Neural cell (in vitro differentiated cells): ENCODE results near the gene PLD2.

Experiments used
- EZH2 ChIP-seq: fragments of 200-600, 300-800 bp; shearing (Covaris generic), sonication (generic); IDR thresholded peaks from 2 replicates; pipeline ENCODE4 v1.6.1; 2014; ENCODE audit warnings: antibody characterized with exemption, low read length, borderline replicate concordance, mild to moderate bottlenecking; ENCODE audit not compliant: insufficient read depth, poor library complexity, severe bottlenecking
- POLR2AphosphoS5 ChIP-seq: IDR thresholded peaks from 2 replicates; pipeline ENCODE4 v1.6.1; 2012
- TAF1 ChIP-seq: IDR thresholded peaks from 2 replicates; pipeline ENCODE4 v1.6.1; 2012; ENCODE audit warnings: low read depth
- TF ChIP-seq, protein P1 (sequence below): fragments of 450-650 bp; IDR thresholded peaks from 2 replicates; pipeline ENCODE4 v1.5.1; 2014; ENCODE audit warnings: antibody characterized with exemption, mild to moderate bottlenecking, moderate library complexity; ENCODE audit not compliant: poor library complexity, severe bottlenecking

DNA sequence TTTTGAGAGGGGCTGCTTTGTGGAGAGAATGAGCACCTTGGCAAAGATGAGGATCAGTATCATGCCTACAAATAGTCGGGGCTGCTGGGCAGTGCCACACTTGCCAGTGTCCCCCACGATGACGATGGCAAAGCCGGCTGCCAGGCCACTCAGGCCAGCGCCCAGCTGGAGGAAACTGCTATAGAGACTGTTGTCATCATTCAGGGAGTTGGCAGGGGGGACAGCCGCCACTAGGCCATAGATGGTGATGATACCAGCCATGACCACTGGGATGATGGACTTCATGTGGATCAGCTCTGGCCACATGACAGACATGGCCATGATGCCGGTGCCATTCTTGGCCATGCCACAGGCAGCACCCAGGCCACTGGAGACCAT lies 50.0 kb downstream of the PLD2 start:
- no peak for TF ChIP-seq EZH2
- TF ChIP-seq, protein P1, sequence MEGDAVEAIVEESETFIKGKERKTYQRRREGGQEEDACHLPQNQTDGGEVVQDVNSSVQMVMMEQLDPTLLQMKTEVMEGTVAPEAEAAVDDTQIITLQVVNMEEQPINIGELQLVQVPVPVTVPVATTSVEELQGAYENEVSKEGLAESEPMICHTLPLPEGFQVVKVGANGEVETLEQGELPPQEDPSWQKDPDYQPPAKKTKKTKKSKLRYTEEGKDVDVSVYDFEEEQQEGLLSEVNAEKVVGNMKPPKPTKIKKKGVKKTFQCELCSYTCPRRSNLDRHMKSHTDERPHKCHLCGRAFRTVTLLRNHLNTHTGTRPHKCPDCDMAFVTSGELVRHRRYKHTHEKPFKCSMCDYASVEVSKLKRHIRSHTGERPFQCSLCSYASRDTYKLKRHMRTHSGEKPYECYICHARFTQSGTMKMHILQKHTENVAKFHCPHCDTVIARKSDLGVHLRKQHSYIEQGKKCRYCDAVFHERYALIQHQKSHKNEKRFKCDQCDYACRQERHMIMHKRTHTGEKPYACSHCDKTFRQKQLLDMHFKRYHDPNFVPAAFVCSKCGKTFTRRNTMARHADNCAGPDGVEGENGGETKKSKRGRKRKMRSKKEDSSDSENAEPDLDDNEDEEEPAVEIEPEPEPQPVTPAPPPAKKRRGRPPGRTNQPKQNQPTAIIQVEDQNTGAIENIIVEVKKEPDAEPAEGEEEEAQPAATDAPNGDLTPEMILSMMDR = no peak
- TF ChIP-seq POLR2AphosphoS5 = no peak
- no peak for TF ChIP-seq TAF1
